Superior temporal gyrus (tissue), 1 donor: Measurements from ENCODE around the gene DBN1.

ENCODE experiments used
- DNase-seq: peaks from one replicate; pipeline ENCODE4 v3.0.0-alpha.2; 2016; ENCODE audit errors: extremely low spot score

DBN1 gene

DNA sequence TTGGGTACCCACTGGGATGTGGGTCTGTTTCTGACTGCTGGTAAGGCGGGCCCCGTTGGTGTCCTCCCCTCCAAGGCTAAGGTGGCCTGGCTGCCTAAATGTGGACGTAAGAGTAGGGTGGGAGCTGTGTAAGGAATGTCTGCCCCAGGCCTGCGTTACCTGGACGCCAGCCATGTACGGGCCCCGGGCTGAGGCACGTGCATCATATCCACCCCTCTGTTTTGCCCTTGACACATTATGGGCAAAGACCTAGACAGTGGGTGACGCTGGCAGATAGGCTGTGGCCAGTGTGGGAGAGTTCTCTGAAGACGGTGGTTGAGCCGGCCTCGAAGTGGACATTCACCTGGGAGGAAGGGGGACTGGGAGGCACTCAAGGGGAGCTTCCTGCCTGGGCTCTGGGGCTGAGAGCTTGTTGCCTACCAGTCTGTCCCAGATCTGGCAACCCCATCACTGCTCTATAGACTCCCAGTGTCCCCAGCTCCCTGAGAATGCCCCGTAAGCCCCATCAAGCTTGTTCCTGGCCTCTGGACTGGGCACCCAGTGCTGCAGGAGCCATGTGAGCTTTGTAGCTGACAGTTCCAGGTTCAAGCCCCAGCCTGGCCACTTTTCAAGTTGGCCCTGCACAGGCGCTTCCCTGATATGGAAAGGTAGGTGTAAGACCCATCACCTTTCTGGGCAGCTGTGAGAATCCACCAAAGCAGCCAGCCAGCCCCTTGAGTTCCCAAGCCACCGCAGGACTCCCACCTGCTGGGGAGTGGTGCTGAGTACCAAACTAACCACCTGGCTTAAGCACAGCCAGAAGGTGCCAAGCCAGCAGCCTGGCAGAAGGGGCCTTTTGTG is 30.1 kb downstream of the DBN1 start:
- no peak for DNase-seq

DNA sequence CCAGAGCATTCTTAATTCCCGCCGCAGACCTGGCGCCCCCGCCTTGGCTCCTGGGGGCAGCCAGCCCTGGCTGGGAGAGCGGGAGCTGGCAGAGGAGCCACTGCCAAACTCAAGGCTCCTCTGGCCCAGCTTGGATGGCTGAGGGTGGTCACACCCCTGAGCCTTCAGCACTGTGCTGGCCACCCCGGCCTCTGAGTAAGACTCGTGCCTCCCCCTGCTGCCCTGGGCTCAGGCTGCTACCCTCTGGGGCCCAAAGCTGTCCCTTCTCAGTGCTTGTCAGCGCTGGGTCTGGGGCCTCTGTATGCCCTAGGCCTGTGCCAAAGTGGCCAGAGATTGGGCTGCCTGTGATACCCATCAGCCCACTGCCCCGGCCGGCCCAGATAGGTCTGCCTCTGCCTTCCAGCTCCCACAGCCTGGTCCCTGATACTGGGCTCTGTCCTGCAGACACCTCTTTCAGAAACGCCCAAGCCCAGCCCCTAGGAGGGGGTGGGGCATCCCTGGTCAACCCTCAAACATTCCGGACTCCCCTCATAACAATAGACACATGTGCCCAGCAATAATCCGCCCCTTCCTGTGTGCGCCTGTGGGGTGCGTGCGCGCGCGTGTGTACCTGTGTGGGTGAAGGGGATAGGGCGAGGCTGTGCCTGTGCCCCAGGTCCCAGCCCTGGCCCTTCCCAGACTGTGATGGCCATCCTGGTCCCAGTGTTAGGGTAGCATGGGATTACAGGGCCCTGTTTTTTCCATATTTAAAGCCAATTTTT is 31.2 kb downstream of the DBN1 start:
- DNase-seq: no peak

DNA sequence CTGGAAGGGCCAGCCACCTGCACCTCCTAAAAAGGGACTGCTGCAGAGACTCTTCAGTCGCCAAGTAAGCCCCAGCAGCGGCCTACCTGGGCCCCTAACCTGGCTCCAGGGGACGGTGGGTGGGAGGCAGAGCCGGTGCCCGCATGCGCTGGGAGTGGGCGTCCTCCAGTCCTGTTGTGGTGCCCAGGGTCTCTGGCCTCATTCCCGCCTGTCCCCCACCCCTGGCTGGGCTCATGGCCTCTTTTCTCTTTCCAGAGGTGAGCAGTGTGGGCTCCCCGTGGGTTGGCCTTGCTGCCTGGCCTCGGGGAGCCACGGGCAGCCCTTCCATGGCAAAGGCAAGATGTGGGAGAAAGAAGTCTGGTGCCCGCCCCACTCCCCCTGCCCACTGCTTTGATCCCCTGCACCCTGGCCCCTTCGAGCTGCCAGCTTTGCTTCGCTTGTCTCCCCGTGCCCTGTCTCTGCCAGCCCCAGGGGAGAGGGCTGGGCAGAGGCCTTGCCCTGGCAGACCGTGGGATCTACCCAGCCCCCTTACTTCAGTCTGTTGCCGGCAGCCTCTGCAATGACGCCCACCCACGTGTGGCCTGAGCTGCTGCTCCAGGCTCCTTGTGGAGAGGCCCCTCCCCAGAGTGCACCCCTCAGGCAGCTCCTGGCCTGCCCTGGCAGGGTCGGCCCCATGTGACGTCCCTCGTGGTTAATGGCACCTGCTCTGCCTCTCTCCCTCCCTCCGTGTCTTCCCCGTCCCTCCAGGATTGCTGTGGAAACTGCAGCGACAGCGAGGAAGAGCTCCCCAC is 32.2 kb downstream of the DBN1 start:
- DNase-seq: no peak

DNA sequence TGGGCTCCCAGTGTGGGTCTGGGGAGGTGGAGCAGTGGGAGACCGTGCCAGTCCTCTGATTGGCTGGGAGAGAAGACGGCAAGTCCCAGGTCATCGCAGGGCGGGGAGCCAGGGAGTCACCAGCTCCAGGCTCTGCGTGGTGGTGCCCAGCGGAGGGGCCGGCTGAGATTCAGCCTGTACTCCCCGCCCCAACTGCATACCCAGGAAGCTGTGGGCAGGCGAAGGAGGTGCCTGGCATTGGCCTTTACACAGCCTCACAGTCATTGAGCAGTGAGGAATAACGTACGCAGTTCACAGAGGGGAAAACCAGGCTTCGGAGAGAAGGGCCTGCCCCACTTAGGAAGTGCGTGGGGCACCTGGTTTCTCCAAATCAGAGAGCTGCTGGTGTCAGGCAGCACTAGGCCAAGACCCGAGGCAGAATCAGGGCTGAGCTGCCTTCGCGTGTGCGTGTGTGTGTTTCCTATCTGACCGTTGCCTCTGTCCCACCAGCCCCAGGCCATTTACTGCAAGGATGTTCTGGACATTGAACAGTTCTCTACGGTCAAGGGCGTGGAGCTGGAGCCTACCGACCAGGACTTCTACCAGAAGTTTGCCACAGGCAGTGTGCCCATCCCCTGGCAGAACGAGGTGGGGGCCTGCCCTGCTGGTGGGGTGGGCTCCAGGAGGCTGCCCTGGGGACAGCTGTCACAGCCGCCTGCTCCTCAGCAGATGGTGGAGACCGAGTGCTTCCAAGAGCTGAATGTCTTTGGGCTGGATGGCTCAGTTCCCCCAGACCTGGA is 33.0 kb downstream of the DBN1 start:
- no peak for DNase-seq

DNA sequence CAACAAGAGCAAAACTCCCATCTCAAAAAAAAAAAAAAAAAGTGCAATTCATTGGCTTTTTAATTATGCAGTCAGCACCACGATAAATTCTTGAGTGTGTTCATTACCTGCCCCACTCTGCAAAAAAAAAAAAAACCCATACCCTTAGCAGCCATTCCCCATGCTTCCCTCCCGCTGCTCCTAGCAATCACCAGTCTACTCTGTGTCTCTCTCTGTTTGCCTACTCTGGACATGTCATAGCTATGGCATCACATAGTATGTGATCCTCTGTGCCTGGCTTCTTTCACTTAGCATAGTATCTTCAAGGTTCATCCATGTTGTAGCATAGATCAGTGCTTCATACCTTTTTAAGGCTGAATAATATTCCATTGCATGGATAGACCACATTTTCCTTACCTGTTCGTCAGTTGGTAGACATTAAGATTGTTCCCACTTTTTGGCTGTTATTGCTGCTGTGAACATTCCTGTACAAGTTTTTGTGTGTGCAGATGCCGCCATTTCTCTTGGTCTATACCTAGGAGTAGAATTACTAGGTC is 33.8 kb downstream of the DBN1 start:
- DNase-seq: no peak

DNA sequence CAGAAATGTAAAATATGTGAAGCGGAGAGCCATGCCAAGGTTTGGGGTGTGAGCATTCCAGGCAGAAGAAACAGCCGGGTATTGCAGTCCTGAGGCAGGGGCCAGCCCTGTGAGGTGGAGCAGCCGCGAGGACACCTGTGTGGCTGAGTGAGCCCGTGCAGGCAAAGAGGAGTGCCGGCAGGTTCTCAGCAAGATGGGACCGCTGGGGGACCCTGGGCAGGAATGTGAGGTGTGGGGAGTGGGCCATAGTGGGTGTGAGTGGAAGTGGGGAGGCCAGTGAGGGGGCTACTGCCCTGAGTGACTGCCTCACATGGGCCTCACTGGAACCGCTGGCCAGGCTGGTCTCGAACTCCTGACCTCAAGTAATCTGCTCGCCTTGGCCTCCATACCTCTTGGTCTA is 35.0 kb downstream of the DBN1 start:
- DNase-seq: no peak

DNA sequence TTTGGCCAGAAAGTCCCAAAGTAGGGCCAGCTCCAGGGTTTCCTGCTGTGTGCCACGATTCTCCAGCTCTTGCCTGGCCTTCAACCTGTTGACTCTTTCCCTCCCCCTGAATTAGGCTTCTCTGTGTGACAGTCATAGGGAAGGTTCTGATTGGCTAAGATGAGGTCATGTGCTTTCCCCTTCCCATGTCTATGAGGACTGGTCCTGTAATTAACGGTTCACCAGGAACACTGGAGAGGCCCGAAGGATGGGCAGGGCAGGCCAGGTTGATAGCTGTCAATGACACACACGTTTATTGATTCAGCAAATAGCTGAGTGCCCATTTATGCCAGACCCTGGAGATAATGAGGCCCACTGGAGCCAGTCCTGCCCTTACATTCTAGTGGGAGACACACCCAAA is 35.8 kb downstream of the DBN1 start:
- no peak for DNase-seq

DNA sequence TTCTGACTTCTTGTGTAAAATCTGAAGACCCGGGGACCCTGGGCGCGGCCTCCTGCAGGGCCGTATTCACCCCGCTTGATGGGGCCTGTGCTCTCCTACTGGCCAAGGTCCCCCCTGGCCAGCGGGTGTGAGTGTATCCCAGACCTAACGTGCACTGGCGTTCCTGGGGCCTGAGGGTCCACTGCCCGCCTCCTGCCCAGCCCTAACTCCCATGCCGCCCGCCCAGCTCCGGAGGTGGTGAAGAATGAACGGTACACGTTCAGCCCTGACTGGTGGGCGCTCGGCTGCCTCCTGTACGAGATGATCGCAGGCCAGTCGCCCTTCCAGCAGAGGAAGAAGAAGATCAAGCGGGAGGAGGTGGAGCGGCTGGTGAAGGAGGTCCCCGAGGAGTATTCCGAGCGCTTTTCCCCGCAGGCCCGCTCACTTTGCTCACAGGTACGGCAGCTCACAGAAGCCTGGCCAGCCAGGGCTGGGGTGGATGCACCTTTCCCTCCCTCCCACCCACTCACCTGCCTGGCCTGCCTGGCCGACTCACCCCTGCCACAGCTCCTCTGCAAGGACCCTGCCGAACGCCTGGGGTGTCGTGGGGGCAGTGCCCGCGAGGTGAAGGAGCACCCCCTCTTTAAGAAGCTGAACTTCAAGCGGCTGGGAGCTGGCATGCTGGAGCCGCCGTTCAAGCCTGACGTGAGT is 37.4 kb downstream of the DBN1 start:
- DNase-seq: no peak

DNA sequence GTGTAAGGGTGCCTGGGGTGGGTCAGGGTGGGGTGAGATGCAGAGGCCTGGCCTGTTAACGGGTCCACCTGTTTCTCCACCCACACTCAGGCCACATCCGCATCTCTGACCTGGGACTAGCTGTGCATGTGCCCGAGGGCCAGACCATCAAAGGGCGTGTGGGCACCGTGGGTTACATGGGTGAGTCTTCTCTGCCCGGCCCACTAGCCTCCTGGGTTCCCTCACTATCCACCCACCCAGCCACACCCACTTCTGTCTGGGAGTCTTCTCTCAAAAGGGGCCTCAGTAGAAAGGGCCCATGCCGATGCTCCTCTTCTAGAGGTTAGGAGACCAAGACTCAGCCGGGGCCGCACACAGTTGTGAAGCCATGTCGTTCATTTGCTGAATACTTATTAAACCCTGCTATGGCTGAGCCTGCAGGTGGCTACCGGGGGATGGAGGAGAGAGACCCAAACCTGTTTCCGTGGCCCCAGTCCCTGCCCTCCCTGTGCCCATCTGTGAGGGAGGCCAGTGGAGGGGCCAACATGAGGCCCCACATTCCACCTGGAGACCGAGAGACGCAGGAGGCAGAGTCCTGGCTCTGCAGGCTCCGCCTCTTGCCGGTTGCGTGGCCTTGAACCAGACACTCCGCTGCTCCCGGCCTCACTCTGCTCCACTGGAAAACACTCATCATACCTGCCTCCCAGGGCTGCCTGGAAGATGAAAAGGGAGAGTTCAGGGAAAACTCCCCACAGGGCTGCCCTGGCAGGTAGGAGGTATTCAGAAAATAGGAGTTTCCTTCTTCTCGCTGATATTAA is 38.3 kb downstream of the DBN1 start:
- no peak for DNase-seq

DNA sequence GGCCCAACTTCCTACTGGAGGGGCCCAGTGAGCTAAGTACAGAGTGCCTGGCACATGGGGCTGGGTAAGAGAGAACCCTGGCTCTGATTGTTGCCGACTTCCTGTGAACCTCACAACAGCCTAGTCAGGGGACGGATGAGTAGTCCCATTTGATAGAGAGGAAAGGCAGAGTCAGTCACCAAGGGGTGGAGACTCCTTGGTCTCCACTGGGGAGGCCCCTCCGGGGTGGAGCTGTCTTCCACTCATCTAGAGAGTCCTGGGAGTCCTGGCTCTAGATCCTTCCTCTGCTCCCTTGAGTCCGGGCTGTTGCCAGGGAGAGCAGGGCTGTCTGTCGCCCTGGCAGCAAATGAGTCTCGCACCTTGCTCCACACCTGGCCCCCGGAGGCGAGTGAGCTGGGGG is 39.0 kb downstream of the DBN1 start:
- DNase-seq: no peak

DNA sequence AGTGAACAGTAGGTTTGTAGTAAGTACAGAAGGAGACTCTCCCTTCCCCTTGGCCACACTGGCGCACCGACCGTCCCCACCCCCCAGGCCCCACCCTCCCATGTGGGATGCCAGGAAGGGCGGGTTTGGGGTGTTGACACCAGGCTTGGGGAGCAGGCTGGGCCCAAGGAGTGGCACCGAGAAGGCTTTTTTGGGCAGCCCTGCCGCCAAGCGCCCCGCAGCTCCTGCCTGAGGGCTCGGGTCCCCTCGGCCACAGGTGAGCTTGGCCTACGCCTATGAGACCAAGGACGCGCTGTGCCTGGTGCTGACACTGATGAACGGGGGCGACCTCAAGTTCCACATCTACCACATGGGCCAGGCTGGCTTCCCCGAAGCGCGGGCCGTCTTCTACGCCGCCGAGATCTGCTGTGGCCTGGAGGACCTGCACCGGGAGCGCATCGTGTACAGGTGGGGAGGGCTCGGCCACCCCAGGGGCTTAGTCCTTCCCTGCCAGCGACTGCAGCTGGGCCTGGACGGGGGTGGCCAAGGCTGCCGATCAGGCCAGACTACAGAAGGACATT is 39.7 kb downstream of the DBN1 start:
- DNase-seq: no peak

DNA sequence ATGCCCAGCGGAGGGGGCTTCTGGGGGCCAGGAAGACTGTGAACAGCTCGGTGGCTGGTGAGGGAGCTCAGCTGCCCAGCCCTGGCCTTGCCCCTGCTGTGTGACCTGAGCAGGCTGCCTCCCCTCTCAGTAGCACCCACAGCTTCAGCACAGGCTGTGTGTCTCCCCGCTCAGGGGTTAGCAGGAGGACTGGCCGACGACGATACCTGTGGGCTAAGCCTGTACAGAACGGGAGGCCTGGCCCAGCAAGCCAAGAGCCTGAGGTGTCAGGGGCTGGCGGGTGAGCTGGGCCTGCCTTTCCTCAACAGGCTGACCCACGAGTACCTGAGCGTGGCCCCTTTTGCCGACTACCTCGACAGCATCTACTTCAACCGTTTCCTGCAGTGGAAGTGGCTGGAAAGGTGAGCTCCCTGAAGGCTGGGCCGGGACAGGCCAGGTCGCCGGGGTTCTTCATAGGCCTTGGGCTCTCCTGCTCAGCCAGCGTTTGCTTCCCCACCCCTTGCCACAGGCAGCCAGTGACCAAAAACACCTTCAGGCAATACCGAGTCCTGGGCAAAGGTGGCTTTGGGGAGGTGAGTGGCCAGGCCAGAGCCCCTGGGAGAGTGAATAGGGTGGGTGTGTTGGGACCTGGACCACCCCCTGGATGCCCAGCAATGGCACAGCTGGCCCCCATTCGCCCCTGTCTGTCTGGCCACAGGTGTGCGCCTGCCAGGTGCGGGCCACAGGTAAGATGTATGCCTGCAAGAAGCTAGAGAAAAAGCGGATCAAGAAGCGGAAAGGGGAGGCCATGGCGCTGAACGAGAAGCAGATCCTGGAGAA is 40.4 kb downstream of the DBN1 start:
- DNase-seq: no peak

DNA sequence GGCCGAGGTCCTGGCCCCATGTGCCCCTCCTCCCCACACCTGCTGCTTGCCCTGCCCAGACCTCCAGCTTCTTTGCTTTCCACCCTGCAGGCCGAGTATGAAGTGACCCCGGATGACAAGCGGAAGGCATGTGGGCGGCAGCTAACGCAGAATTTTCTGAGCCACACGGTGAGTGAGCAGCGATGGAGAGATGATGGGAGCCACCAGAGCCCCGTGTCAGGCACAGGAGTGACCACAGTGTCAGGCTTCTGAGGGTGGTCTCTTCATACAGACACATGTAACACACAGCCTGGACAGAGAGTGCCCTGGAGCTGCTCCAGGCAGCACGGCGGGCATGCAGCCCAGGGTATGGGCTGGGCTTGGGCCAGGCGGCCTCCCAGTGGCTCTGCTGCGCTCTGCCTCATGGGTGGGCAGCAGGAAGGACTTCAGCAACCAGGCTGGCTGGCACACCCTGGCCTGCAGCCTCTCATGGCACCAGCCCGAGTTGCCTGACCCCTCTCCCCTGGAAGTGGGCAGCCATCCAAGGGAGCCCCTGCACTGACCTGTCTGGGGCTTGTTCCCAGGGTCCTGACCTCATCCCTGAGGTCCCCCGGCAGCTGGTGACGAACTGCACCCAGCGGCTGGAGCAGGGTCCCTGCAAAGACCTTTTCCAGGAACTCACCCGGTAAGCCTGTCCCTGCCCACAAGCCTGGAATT is 41.1 kb downstream of the DBN1 start:
- DNase-seq: peak; percentile 45

DNA sequence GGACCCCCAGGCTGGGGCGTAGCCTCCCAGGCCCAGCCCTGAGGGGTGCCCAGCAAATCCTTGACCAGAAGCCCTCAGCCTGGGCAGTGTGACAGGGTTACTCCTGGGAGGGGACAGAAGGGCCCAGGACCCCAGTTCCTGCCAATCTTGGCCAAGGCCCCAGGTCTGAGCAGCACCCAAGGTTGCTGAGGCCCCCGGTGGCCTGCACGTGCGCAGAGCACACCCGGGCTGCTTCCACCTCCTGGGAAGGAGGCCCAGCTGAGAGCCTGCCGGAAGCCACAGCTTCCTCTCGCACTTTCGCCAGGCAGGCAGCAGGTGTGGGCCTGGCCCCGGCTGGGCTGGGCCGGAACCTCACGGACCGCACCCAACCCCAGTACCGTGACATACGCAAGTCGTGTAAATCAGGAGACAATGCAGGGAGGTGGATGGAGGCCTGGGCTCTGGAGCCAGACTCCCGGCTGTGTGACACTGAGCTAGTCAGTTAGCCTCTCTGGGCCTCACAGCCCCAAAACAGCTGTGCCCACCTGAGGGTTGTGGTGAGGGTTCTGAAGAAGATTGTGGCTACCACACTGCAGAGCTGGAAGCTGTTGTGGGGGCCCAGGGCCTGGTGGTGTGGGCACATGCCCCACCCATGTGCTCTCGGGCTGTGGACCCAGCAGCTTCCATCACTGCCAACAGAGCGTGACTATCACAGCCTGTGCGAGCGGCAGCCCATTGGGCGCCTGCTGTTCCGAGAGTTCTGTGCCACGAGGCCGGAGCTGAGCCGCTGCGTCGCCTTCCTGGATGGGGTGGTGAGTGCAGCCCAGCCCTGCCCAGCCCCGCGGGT is 41.9 kb downstream of the DBN1 start:
- no peak for DNase-seq

DNA sequence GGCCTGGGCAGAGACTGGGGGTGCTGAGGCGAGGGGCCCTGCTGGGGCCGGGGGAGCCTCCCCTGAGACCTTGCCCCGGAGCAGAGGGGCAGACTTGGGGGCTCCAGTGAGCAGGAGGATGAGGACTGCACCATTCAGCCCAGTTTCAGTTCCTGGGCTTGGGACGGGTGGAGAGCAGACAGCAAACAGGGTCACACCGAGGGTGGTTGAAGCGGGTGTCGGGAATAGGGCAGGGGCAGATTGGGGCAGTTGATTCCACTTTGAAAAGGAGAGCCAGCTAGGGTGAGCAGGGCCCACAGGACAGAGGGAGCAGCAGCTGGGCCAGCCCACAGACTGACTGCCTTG is 42.5 kb downstream of the DBN1 start:
- no peak for DNase-seq

DNA sequence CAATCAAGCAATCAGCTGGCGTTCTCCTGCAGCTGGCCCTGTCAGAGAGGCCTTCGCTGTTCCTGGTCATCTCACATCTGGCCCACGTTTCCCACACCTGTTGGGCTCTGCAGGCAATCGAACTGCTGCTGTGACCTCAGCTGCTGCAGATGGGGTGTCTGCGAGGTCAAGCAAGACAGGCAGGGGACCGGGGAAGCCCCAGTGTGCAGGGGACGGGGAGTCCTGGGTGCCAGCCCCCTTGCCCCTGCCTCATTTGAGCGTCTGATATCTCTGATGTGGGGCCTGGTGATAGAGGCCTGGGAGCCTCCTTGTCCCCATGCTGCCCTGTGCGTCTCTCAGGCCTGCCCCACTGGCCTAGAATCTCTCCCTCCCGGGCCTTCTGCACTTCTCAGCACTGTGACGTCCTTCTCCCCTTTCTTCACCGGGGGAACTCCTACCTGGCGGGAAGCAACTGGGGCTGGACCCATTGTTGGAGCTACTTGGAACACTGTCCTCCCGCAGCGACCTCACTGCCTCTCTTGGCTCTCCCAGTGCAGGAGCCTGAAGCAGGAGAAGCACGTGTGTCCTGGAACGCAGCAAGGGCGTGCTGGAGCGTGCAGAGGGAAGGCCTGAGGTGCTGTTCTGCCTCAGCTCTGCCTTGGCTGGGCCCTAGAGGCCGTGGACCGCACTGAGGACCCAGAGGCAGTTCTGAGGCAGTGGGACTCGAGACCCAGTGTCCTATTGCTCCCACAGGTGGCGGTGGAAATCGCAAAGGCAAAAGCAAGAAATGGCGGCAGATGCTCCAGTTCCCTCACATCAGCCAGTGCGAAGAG is 43.1 kb downstream of the DBN1 start:
- DNase-seq: no peak
